K562 (cell line): Measurements from ENCODE around the gene TMEM121B. TPM values are rescaled to one million over a fixed set of nuclear protein-coding genes. Genes with fewer than 3 reads are reported as not detected.
A peak's percentile ranks its signal among the peaks of the same experiment; 100 is the strongest.

Experiments
- ATAC-seq: fragments of 200-7000 bp; cut with Tn5 transposase; 3 replicates; pipeline ENCODE4 v1.9.1; 2020; ENCODE audit warnings: moderate library complexity
- BruUV-seq: library from RNA; stranded (reverse); fragments of 400-500 nt; replicated peaks from 2 replicates; lab custom pipeline; 2021; lab: Mats Ljungman, UMichigan
- CTCF ChIA-PET: fragments of 300-600 bp; formaldehyde crosslinking; extraction: SDS; loops from one replicate; lab custom pipeline; 2021; ENCODE audit warnings: low intra/inter-chr PET ratio; lab: Yijun Ruan, JAX
- POLR2A ChIA-PET: fragments of 300-600, 350-650 bp; sonication (Branson Sonifier 250); formaldehyde crosslinking; extraction: SDS; loops from one replicate; lab custom pipeline; 2021; ENCODE audit warnings: antibody characterized with exemption, inconsistent platforms; lab: Yijun Ruan, JAX
- DNase-seq, 4 experiments: peaks; one replicate each; pipeline versions ENCODE4 v3.0.0 to v3.0.0-alpha.2; 2011 to 2018; ENCODE audit warnings: low spot score in 3 of 4, mixed read lengths in 3 of 4; ENCODE audit errors: extremely low read depth in 1 of 4
- FAIRE-seq: peaks from 2 replicates; lab custom pipeline; 2011; peaks lifted over from hg19 to GRCh38; lab: Jason Lieb, UNC
- H2AFZ ChIP-seq: 2 replicates; pipeline ENCODE4 v1.6.0; 2011; ENCODE audit warnings: low read depth, low read length, control low read depth, inconsistent platforms
- H3K27ac ChIP-seq: fragments of 200-600 bp; 3 replicates; pipeline ENCODE4 v1.8.0; 2011; ENCODE audit warnings: low read depth, mild to moderate bottlenecking, control low read depth, inconsistent platforms, low read length, moderate library complexity, mixed read lengths; ENCODE audit errors: extremely low read depth
- H3K27me3 ChIP-seq, 2 experiments: fragments of 300-600 bp in 1 of 2; 2 replicates in 1 of 2; 3 replicates in 1 of 2; pipeline versions ENCODE4 v1.6.0 to v1.8.0; 2011; ENCODE audit warnings: inconsistent platforms in 2 of 2, low read length in 2 of 2, mild to moderate bottlenecking in 1 of 2, mixed read lengths in 1 of 2, moderate library complexity in 1 of 2; ENCODE audit not compliant: control insufficient read depth in 2 of 2, insufficient read depth in 2 of 2
- H3K36me3 ChIP-seq: fragments of 300-600 bp; 3 replicates; pipeline ENCODE4 v1.8.0; 2011; ENCODE audit warnings: mild to moderate bottlenecking, low read length, inconsistent platforms; ENCODE audit not compliant: control insufficient read depth, insufficient read depth
- H3K4me1 ChIP-seq, 2 experiments: fragments of 200-600 bp in 1 of 2; replicated peaks in 1 of 2; 2 replicates in 1 of 2; 3 replicates in 1 of 2; pipeline versions ENCODE4 v1.5.1 to v1.8.0; 2011; ENCODE audit warnings: inconsistent platforms in 2 of 2, low read length in 2 of 2, mild to moderate bottlenecking in 1 of 2, mixed read lengths in 1 of 2, moderate library complexity in 1 of 2; ENCODE audit not compliant: control insufficient read depth in 2 of 2, insufficient read depth in 2 of 2
- H3K4me2 ChIP-seq: 2 replicates; pipeline ENCODE4 v1.6.1; 2011; ENCODE audit warnings: low read length, control low read depth, inconsistent platforms, mixed read lengths; ENCODE audit not compliant: insufficient read depth
- H3K4me3 ChIP-seq: fragments of 200-600 bp; sonication (generic), shearing (Covaris generic); 2 replicates; pipeline ENCODE4 v1.5.1; 2016; ENCODE audit warnings: control low read depth, inconsistent platforms
- H3K79me2 ChIP-seq: fragments of 200-600 bp; 3 replicates; pipeline ENCODE4 v1.8.0; 2011; ENCODE audit warnings: low read length, inconsistent platforms; ENCODE audit not compliant: control insufficient read depth, insufficient read depth
- H3K9ac ChIP-seq, 2 experiments: 2 replicates each; pipeline versions ENCODE4 v1.6.0 to v1.6.1; 2011; ENCODE audit warnings: low read depth in 2 of 2, low read length in 2 of 2, control low read depth in 1 of 2, inconsistent platforms in 1 of 2, mild to moderate bottlenecking in 1 of 2, mixed read lengths in 1 of 2; ENCODE audit not compliant: insufficient read depth in 1 of 2
- H3K9me1 ChIP-seq: one replicate; pipeline ENCODE4 v1.6.0; 2011; ENCODE audit warnings: inconsistent platforms, mild to moderate bottlenecking, low read length, moderate library complexity; ENCODE audit not compliant: control insufficient read depth, insufficient read depth
- H3K9me3 ChIP-seq: replicated peaks from 2 replicates; pipeline ENCODE4 v1.5.1; 2011; ENCODE audit warnings: low read depth, low read length, inconsistent platforms; ENCODE audit not compliant: control insufficient read depth, insufficient read depth
- H4K20me1 ChIP-seq: replicated peaks from 2 replicates; pipeline ENCODE4 v1.6.1; 2011; ENCODE audit warnings: low read length, inconsistent platforms, mixed read lengths; ENCODE audit not compliant: control insufficient read depth, insufficient read depth
- CEBPB ChIP-seq: fragments of 450-650 bp; IDR thresholded peaks from 2 replicates; pipeline ENCODE4 v1.6.1; 2016; ENCODE audit warnings: missing genetic modification characterization, missing compliant biosample characterization
- CEBPG ChIP-seq, 3 experiments: fragments of 200-800 bp in 1 of 3; sonication (Bioruptor generic) in 1 of 3; sonication (generic) in 1 of 3; formaldehyde crosslinking in 1 of 3; IDR thresholded peaks in 2 of 3; conservative IDR thresholded peaks in 1 of 3; 2 replicates each; pipeline versions ENCODE4 v1.6.1 to v1.8.0; 2016 to 2022; ENCODE audit warnings: missing compliant biosample characterization in 2 of 3, missing genetic modification characterization in 2 of 3, mild to moderate bottlenecking in 1 of 3, missing genetic modification reagents in 1 of 3
- HNRNPL ChIP-seq: fragments of 200-400 bp; formaldehyde crosslinking; IDR thresholded peaks from 2 replicates; pipeline ENCODE4 v1.6.1; 2017; ENCODE audit warnings: low read depth, mild to moderate bottlenecking, low read length
- L3MBTL2 ChIP-seq: fragments of 450-650 bp; IDR thresholded peaks from 2 replicates; pipeline ENCODE4 v1.6.1; 2016; ENCODE audit warnings: mild to moderate bottlenecking, moderate library complexity
- MTA2 ChIP-seq: fragments of 450-650 bp; IDR thresholded peaks from 2 replicates; pipeline ENCODE4 v1.6.1; 2016; ENCODE audit warnings: low read depth
- PCBP1 ChIP-seq: fragments of 200-400 bp; formaldehyde crosslinking; IDR thresholded peaks from 2 replicates; pipeline ENCODE4 v1.6.1; 2018; ENCODE audit warnings: mild to moderate bottlenecking, low read depth, low read length; ENCODE audit not compliant: poor library complexity, severe bottlenecking
- RBBP5 ChIP-seq: fragments of 200-600 bp; sonication (generic); IDR thresholded peaks from 2 replicates; pipeline ENCODE4 v1.6.1; 2012; ENCODE audit warnings: borderline replicate concordance, mild to moderate bottlenecking, low read length, control low read depth, inconsistent platforms; ENCODE audit not compliant: insufficient read depth, poor library complexity, severe bottlenecking
- TRIM24 ChIP-seq, 2 experiments: fragments of 450-650 bp; IDR thresholded peaks; 2 replicates each; pipeline ENCODE4 v1.6.1; 2016
- ZBTB7A ChIP-seq: IDR thresholded peaks from 2 replicates; pipeline ENCODE4 v1.6.1; 2011; ENCODE audit warnings: low read depth, mild to moderate bottlenecking, low read length, moderate library complexity, borderline replicate concordance; ENCODE audit not compliant: control insufficient read depth
- WGBS: fragments of 100-300 bp; shearing (Covaris generic); methylation state at CpG from one replicate; pipeline ENCODE4 v1.1.6; 2016; ENCODE audit warnings: low coverage, mixed read lengths; ENCODE audit not compliant: insufficient coverage; ENCODE audit errors: missing lambda C conversion rate; 5-methylcytosine and 5-hydroxymethylcytosine counted together
- in situ Hi-C: fragments of 300-500 bp; cut with MboI; formaldehyde crosslinking; loops from 4 replicates; pipeline ENCODE4 v1.15.0; 2018; ENCODE audit warnings: inconsistent platforms, mixed read lengths
- intact Hi-C: fragments of 100-400 bp; cut with micrococcal nuclease; formaldehyde crosslinking; loops from 2 replicates; pipeline ENCODE4 v1.14.2; 2022
- polyA plus RNA-seq, 8 experiments: library from polyadenylated mRNA; depleted of rRNA in 4 of 8; stranded (reverse) in 5 of 8; unstranded in 3 of 8; fragments of >200 nt; fragmentation: Nextera tagmentation in 2 of 8; fragmentation: Illumina TruSeq in 1 of 8; extraction: Ambion mirVana in 2 of 8; extraction: Trizol in 1 of 8; gene quantifications; 2 replicates each; pipeline versions ENCODE4 v1.2.1 to v1.2.3, GENCODE V29; 2011 to 2014; ENCODE audit warnings: inconsistent platforms in 1 of 8, missing spikeins in 1 of 8
- total RNA-seq, 7 experiments: library from RNA; depleted of rRNA in 6 of 7; stranded (reverse); fragments of >200 nt in 6 of 7; fragmentation: Illumina TruSeq in 2 of 7; extraction: Trizol in 2 of 7; gene quantifications; 2 replicates each; pipeline versions ENCODE4 v1.2.1 to v1.2.3, GENCODE V29; 2011 to 2021; ENCODE audit warnings: low replicate concordance in 1 of 7
- TF ChIP-seq, protein P1 (sequence below), 2 experiments: IDR thresholded peaks; 2 replicates each; pipeline ENCODE4 v1.6.1; 2011; ENCODE audit warnings: borderline replicate concordance in 1 of 2, control low read depth in 1 of 2, low read depth in 1 of 2, low read length in 1 of 2, mild to moderate bottlenecking in 1 of 2, mixed read lengths in 1 of 2, moderate library complexity in 1 of 2; ENCODE audit not compliant: insufficient read depth in 1 of 2, insufficient read length in 1 of 2, poor library complexity in 1 of 2, severe bottlenecking in 1 of 2; ENCODE audit errors: extremely low read depth in 1 of 2
- TF ChIP-seq, protein P2 (sequence below): IDR thresholded peaks from 2 replicates; pipeline ENCODE4 v1.6.1; 2014; ENCODE audit warnings: antibody characterized with exemption
- TF ChIP-seq, protein P3 (sequence below): fragments of 450-650 bp; IDR thresholded peaks from 2 replicates; pipeline ENCODE4 v1.6.1; 2016

TMEM121B gene
- total and polyA plus RNA-seq, 9 of the 15 experiments (the other 6 are each of a cell fraction or from before 2014, with no cell fraction given) = 0.03 to 0.07 (median 0.03) TPM; not detected in 6

DNA sequence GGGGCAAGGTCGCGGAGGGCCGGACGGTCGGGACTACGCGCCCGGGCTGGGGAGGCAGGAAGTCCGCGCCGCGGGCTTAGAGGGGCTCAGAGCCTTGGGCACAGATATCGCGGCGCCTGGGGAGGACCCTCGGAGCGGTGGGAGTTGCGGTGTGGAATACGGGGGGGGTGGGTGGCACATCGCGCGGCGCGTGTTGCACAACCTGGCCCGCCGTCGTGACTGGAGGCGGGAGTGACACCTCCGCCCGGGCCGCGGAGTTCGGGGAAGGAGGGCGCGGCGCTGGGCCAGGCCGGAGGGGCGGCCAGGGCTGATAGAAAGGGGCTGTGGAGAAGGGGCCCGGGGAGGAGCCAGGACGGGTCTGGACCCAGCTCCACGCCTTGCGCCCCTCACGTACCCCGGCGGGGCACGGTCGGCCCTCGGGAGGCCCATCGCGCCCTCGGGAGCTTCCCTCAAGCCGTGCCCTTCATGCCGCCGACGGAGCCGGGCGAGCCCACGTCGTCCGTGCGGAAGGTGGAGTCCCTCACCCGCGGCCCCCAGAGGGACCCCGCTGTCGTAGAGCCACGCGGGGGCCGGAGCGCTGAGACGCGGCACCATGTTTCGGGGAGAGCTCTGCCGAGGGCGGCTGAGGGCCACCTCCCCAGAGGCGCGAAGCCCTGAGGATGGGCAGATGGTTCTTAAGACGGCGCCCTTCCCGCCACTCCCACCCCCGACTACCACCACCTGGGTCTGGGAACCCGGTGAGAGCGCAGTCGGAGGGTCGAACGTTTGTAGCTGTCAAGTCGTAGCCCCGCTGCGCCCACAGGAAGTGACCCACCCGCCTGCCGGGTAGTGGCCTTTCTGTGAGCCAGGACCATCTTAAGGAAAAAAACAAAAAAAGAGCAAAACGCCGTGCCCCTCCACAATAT lies 35.6 kb downstream of the TMEM121B start:
- intact Hi-C loops (loop anchor here (2.0 kb wide), 1 partner anchor 15 kb away; no protein-coding TSS in a partner anchor), in situ Hi-C loops (no loop called here)
- peak overlapping the region; percentile 95 for H3K4me3 ChIP-seq
- peak; percentile 55 for ATAC-seq
- peaks cover 0 to 25% of the 10 kb centered on the region in 2 experiments; a peak in 4 of 5 replicates for H3K4me1 ChIP-seq
- H3K9me1 ChIP-seq = no peaks in the 10 kb centered on the region
- CTCF ChIA-PET = no interaction called here
- H3K27me3 ChIP-seq = no peaks in the 10 kb centered on the region
- peak overlapping the region; percentile 83 for H3K4me2 ChIP-seq
- peaks cover 9% of the 10 kb centered on the region; the same call in 2 of the 3 replicates for H3K79me2 ChIP-seq
- peak overlapping the region; percentile 81 for H3K27ac ChIP-seq
- H2AFZ ChIP-seq = peak overlapping the region; percentile 95
- WGBS = 33% methylated on average over 69 of the region's 92 CpGs
- no peaks in the 10 kb centered on the region for H3K9me3 ChIP-seq
- peak in 3 of 4 experiments; percentile 28 to 67 (median 61) for DNase-seq
- no TSS peak for BruUV-seq
- no peak for FAIRE-seq
- H3K36me3 ChIP-seq = no peaks in the 10 kb centered on the region
- H4K20me1 ChIP-seq = peaks cover 9% of the 10 kb centered on the region
- POLR2A ChIA-PET = no interaction called here
- peak overlapping the region; percentile 89 to 93 for H3K9ac ChIP-seq
- TF ChIP-seq, protein P1, sequence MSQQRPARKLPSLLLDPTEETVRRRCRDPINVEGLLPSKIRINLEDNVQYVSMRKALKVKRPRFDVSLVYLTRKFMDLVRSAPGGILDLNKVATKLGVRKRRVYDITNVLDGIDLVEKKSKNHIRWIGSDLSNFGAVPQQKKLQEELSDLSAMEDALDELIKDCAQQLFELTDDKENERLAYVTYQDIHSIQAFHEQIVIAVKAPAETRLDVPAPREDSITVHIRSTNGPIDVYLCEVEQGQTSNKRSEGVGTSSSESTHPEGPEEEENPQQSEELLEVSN (IDR thresholded peaks at IDR 0.05; ENCODE audit: borderline replicate concordance in 1 of 2, extremely low read depth in 1 of 2, insufficient read depth in 1 of 2, insufficient read length in 1 of 2, low read depth in 1 of 2, low read length in 1 of 2, poor library complexity in 1 of 2, severe bottlenecking in 1 of 2) = peak; percentile 79 to 95
- TF ChIP-seq, protein P2, sequence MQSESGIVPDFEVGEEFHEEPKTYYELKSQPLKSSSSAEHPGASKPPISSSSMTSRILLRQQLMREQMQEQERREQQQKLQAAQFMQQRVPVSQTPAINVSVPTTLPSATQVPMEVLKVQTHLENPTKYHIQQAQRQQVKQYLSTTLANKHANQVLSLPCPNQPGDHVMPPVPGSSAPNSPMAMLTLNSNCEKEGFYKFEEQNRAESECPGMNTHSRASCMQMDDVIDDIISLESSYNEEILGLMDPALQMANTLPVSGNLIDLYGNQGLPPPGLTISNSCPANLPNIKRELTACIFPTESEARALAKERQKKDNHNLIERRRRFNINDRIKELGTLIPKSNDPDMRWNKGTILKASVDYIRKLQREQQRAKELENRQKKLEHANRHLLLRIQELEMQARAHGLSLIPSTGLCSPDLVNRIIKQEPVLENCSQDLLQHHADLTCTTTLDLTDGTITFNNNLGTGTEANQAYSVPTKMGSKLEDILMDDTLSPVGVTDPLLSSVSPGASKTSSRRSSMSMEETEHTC = no peak
- TF ChIP-seq CEBPB (tag) (peak; percentile 91), ZBTB7A (0 out of 2 replicates have a peak, but pooled peaks have one; percentile 31), CEBPG (CRISPR knock-in tag; IDR thresholded peaks at IDR 0.05) (peak; percentile 57; the same call in 1 of the 2 replicates), CEBPG (tag; conservative IDR thresholded peaks at IDR 0.05 in 1 of 2, IDR thresholded peaks at IDR 0.05 in 1 of 2) (peak in 1 of 2 experiments; percentile 77; a peak in 3 of 4 replicates), PCBP1 (peak; percentile 18), RBBP5 (peak; percentile 24), L3MBTL2 (peak; percentile 84), HNRNPL (peak; percentile 39; the same call in 1 of the 2 replicates), TRIM24 (IDR thresholded peaks at IDR 0.05) (peak in 1 of 2 experiments; percentile 40; a peak in 1 of 4 replicates), MTA2 (no peak)
- TF ChIP-seq, protein P3, sequence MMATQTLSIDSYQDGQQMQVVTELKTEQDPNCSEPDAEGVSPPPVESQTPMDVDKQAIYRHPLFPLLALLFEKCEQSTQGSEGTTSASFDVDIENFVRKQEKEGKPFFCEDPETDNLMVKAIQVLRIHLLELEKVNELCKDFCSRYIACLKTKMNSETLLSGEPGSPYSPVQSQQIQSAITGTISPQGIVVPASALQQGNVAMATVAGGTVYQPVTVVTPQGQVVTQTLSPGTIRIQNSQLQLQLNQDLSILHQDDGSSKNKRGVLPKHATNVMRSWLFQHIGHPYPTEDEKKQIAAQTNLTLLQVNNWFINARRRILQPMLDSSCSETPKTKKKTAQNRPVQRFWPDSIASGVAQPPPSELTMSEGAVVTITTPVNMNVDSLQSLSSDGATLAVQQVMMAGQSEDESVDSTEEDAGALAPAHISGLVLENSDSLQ = 0 out of 2 replicates have a peak, but pooled peaks have one; percentile 37
